Activated naive CD8-positive, alpha-beta T cell treated with anti-CD3 and anti-CD28 coated beads, Interleukin-2, amount 10 ng/mL, durations not matched to agents 7 days and 5 days (primary cell): ENCODE measurements around the gene PTPN9. TPM values are rescaled to one million over a fixed set of nuclear protein-coding genes. Genes with fewer than 3 reads are reported as not detected.
"Not testable (repeated sequence)": the region's sequence is repeated elsewhere in the genome, so short reads cannot be mapped to it uniquely, and the experiment has no call there.

Experiments used
- ATAC-seq: fragments of 150-1000 bp; cut with Tn5 transposase; one replicate; pipeline ENCODE4 v1.10.0; 2021; ENCODE audit warnings: low read depth, moderate library complexity
- POLR2A ChIA-PET: fragments of 350-600 bp; sonication (Branson Sonifier 250); formaldehyde crosslinking; loops from one replicate; lab custom pipeline; 2021; ENCODE audit warnings: antibody characterized with exemption; lab: Charles Lee
- DNase-seq: peaks from one replicate; pipeline ENCODE4 v3.0.0; 2021
- H3K27ac Mint-ChIP-seq: one replicate; pipeline ENCODE4 v1.8.0; 2022; ENCODE audit warnings: mild to moderate bottlenecking, mixed read lengths
- H3K27me3 Mint-ChIP-seq: one replicate; pipeline ENCODE4 v1.8.0; 2022; ENCODE audit warnings: mild to moderate bottlenecking, moderate library complexity, mixed read lengths
- H3K36me3 Mint-ChIP-seq: one replicate; pipeline ENCODE4 v1.8.0; 2021; ENCODE audit warnings: mild to moderate bottlenecking, mixed read lengths
- H3K4me1 Mint-ChIP-seq: one replicate; pipeline ENCODE4 v1.8.0; 2021; ENCODE audit warnings: mixed read lengths
- H3K4me3 Mint-ChIP-seq: one replicate; pipeline ENCODE4 v1.8.0; 2022; ENCODE audit warnings: mild to moderate bottlenecking, moderate library complexity, mixed read lengths
- H3K9me3 Mint-ChIP-seq: one replicate; pipeline ENCODE4 v1.8.0; 2021; ENCODE audit warnings: mixed read lengths
- total RNA-seq, 2 experiments: library from RNA; stranded (reverse); gene quantifications; one replicate each; pipeline ENCODE4 v1.2.3, GENCODE V29; 2021

Gene PTPN9
- total RNA-seq, 2 experiments from 2014 or later, result 35.8 to 37.5 TPM

GRCh38 chr15:75483556-75483955 is 95.6 kb downstream of the PTPN9 start:
- H3K9me3 Mint-ChIP-seq, DNase-seq, H3K4me1 Mint-ChIP-seq, H3K27ac Mint-ChIP-seq, H3K4me3 Mint-ChIP-seq, H3K27me3 Mint-ChIP-seq, POLR2A ChIA-PET, ATAC-seq: not testable (repeated sequence)
- H3K36me3 Mint-ChIP-seq, result peaks cover 30% of the 10 kb centered on the region

- no peak overlapping the region for H3K4me3 Mint-ChIP-seq
- no peak for ATAC-seq
- H3K36me3 Mint-ChIP-seq, result peaks cover 32% of the 10 kb centered on the region
- peaks cover 5% of the 10 kb centered on the region for H3K4me1 Mint-ChIP-seq
- H3K27ac Mint-ChIP-seq, result peak overlapping the region; percentile 22
- DNase-seq, result no peak
- peaks cover 1% of the 10 kb centered on the region for H3K9me3 Mint-ChIP-seq
- POLR2A ChIA-PET, result no interaction called here
- H3K27me3 Mint-ChIP-seq, result no peaks in the 10 kb centered on the region
Measured at GRCh38 chr15:75483106-75483505, 96.0 kb downstream of the PTPN9 start.

GRCh38 chr15:75480463-75480862 is 98.7 kb downstream of the PTPN9 start:
- H3K9me3 Mint-ChIP-seq, ATAC-seq, H3K4me1 Mint-ChIP-seq, DNase-seq, H3K27ac Mint-ChIP-seq, H3K27me3 Mint-ChIP-seq, POLR2A ChIA-PET, H3K4me3 Mint-ChIP-seq: not testable (repeated sequence)
- H3K36me3 Mint-ChIP-seq, result peaks cover 25% of the 10 kb centered on the region

GRCh38 chr15:75479670-75480069 is 99.4 kb downstream of the PTPN9 start:
- POLR2A ChIA-PET, result no interaction called here
- Mint-ChIP-seq H3K27me3 (no peaks in the 10 kb centered on the region), H3K36me3 (peaks cover 21% of the 10 kb centered on the region), H3K9me3 (peaks cover 1% of the 10 kb centered on the region), H3K4me1 (peaks cover 5% of the 10 kb centered on the region), H3K27ac (no peak overlapping the region), H3K4me3 (no peak overlapping the region)
- DNase-seq (no peak), ATAC-seq (no peak)

- H3K4me1 Mint-ChIP-seq, POLR2A ChIA-PET, H3K27ac Mint-ChIP-seq, DNase-seq, H3K4me3 Mint-ChIP-seq, H3K9me3 Mint-ChIP-seq, H3K27me3 Mint-ChIP-seq, ATAC-seq: not testable (repeated sequence)
- H3K36me3 Mint-ChIP-seq, result peaks cover 21% of the 10 kb centered on the region
Measured at GRCh38 chr15:75477094-75477493, 102.0 kb downstream of the PTPN9 start.

GRCh38 chr15:75468913-75469598 is 110.1 kb downstream of the PTPN9 start:
- DNase-seq, result no peak
- Mint-ChIP-seq H3K27ac (peak overlapping the region; percentile 50), H3K4me1 (peaks cover 17% of the 10 kb centered on the region), H3K4me3 (no peak overlapping the region), H3K27me3 (no peaks in the 10 kb centered on the region), H3K9me3 (no peaks in the 10 kb centered on the region), H3K36me3 (peaks cover 34% of the 10 kb centered on the region)
- POLR2A ChIA-PET, result interaction anchor here (1.6 to 2.1 kb wide), 2 partner anchors 14 to 101 kb away, joined by 4 to 9 read pairs; partner anchors contain the start of gene MAN2C1
- no peak for ATAC-seq

GRCh38 chr15:75460646-75461045 is 118.5 kb downstream of the PTPN9 start:
- DNase-seq, result no peak
- POLR2A ChIA-PET, result interaction anchor here (1.0 kb wide), 1 partner anchor 9 kb away, joined by 4 read pairs; the partner anchor contains the start of gene SIN3A
- no peaks in the 10 kb centered on the region for H3K27me3 Mint-ChIP-seq
- no peaks in the 10 kb centered on the region for H3K9me3 Mint-ChIP-seq
- H3K27ac Mint-ChIP-seq, result no peak overlapping the region
- no peak overlapping the region for H3K4me3 Mint-ChIP-seq
- no peak for ATAC-seq
- peaks cover 13% of the 10 kb centered on the region for H3K4me1 Mint-ChIP-seq
- H3K36me3 Mint-ChIP-seq, result peaks cover 9% of the 10 kb centered on the region

- Mint-ChIP-seq H3K36me3 (peaks cover 5% of the 10 kb centered on the region), H3K27ac (no peak overlapping the region), H3K27me3 (no peaks in the 10 kb centered on the region), H3K4me1 (peaks cover 10% of the 10 kb centered on the region), H3K9me3 (no peaks in the 10 kb centered on the region), H3K4me3 (no peak overlapping the region)
- DNase-seq, result no peak
- ATAC-seq, result no peak
- POLR2A ChIA-PET, result interaction anchor here (1.0 kb wide), 1 partner anchor 188 kb away, joined by 3 read pairs; the partner anchor contains the start of gene SNX33
Measured at GRCh38 chr15:75459581-75459980, 119.5 kb downstream of the PTPN9 start.

GRCh38 chr15:75456710-75457109 is 122.4 kb downstream of the PTPN9 start:
- H3K27ac Mint-ChIP-seq, result peak overlapping the region; percentile 94
- H3K36me3 Mint-ChIP-seq, result peaks cover 2% of the 10 kb centered on the region
- H3K4me1 Mint-ChIP-seq, result peaks cover 12% of the 10 kb centered on the region
- no peaks in the 10 kb centered on the region for H3K27me3 Mint-ChIP-seq
- DNase-seq (no peak), ATAC-seq (no peak)
- POLR2A ChIA-PET, result interaction anchor here (3.1 to 7.5 kb wide), 5 partner anchors 11 to 190 kb away, joined by 28 to 168 read pairs (median 30); partner anchors contain the start of genes IMP3, SNUPN and SNX33
- H3K9me3 Mint-ChIP-seq, result no peaks in the 10 kb centered on the region
- peak overlapping the region; percentile 80 for H3K4me3 Mint-ChIP-seq

- Mint-ChIP-seq H3K4me1 (peaks cover 12% of the 10 kb centered on the region), H3K27ac (peak overlapping the region; percentile 94), H3K9me3 (no peaks in the 10 kb centered on the region), H3K4me3 (peak overlapping the region; percentile 80), H3K36me3 (peaks cover 2% of the 10 kb centered on the region), H3K27me3 (no peaks in the 10 kb centered on the region)
- no peak for DNase-seq
- ATAC-seq, result no peak
- POLR2A ChIA-PET, result interaction anchor here (0.9 to 7.5 kb wide), 16 partner anchors 10 to 387 kb away, joined by 4 to 168 read pairs (median 8); partner anchors contain the start of genes IMP3, MAN2C1, PTPN9 and SNUPN
Measured at GRCh38 chr15:75455982-75456531, 123.1 kb downstream of the PTPN9 start.

GRCh38 chr15:75455424-75455981 is 123.6 kb downstream of the PTPN9 start:
- no peak for ATAC-seq

GRCh38 chr15:75454471-75455378 is 124.4 kb downstream of the PTPN9 start:
- DNase-seq (peak; percentile 87), ATAC-seq (no peak)
- Mint-ChIP-seq H3K27ac (peak overlapping the region; percentile 94), H3K4me3 (peak overlapping the region; percentile 80), H3K9me3 (no peaks in the 10 kb centered on the region), H3K27me3 (no peaks in the 10 kb centered on the region), H3K36me3 (peaks cover 2% of the 10 kb centered on the region), H3K4me1 (peaks cover 18% of the 10 kb centered on the region)
- POLR2A ChIA-PET, result interaction anchor here (0.6 to 7.5 kb wide), 33 partner anchors 9 to 1460 kb away, joined by 3 to 168 read pairs (median 5); partner anchors contain the start of genes FBXO22, IMP3, MAN2C1 and NEIL1

More at GRCh38 chr15:75455424-75455981, 123.6 kb downstream of the PTPN9 start:
- peaks cover 2% of the 10 kb centered on the region for H3K36me3 Mint-ChIP-seq
- H3K27me3 Mint-ChIP-seq, result no peaks in the 10 kb centered on the region
- H3K27ac Mint-ChIP-seq, result peak overlapping the region; percentile 94
- DNase-seq, result peak; percentile 91
- H3K9me3 Mint-ChIP-seq, result no peaks in the 10 kb centered on the region
- POLR2A ChIA-PET, result interaction anchor here (0.9 to 7.5 kb wide), 21 partner anchors 8 to 388 kb away, joined by 3 to 168 read pairs (median 6); partner anchors contain the start of genes IMP3, MAN2C1, PTPN9 and SNUPN
- peak overlapping the region; percentile 80 for H3K4me3 Mint-ChIP-seq
- H3K4me1 Mint-ChIP-seq, result peaks cover 13% of the 10 kb centered on the region
